Fibroblast of skin of abdomen (primary cell): ENCODE results near the gene CDX1.
A peak's percentile ranks its signal among the peaks of the same experiment; 100 is the strongest.

Experiments used
- DNase-seq: peaks from one replicate; pipeline ENCODE4 v3.0.0-alpha.2; 2013

Gene CDX1

DNA sequence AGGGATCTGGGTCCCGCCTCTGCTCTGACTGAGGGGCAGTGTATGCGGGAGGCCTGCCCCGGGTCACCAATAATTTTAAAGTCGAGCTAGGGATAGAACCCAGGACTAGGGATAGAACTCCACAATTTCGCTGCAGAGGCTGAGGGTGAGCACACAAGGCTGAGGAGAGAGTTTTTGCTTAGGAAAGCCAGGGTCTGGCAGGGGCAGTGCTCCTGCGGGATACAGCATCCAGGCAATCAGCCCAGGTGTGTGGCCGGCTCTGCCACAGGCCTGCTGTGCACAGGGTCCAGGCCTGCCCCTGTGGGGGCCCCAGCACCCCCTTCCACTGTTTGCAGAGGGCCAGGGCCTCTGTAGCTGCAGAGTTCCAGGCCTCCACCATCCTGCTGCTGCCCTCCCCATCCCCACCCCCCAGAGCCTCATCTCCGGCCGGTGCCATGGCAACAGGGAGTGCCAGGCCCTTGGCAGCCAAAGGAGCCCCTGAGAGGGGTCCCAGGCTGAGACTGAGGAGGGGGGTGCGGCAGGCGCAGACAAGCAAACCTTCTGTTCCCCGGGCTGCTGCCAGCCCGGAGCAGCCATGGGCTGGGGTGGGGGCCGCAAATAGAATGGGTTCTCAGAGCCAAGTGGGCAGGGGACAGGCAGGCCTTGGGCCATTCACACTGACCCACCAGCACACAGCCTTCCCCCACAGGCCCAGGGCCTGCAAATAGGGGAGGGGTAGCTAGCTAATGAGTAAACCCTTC is 19.5 kb upstream of the CDX1 start:
- no peak for DNase-seq

GRCh38 chr5:150147670-150148069 is 18.9 kb upstream of the CDX1 start:
- DNase-seq = no peak

GRCh38 chr5:150148117-150148927 is 18.3 kb upstream of the CDX1 start:
- DNase-seq = no peak

DNA sequence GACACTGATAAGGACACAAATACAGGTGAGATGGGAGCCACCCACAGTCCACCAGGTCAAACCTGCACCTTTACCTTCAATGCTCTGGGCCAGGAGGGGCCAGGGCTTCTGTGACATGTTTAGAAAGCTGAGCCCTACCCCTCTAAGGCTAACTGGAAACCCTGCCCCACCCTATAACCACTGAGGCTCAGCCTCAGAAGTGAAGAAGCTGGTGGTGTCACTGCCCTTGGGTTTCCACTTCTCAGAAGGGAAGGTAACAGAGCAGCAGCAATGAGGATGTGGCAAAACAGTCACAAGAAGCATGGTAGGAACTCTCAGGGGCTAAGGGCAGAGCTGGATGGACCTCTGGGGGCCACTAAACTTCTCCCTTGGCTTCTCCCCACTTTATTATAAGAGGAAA is 17.0 kb upstream of the CDX1 start:
- no peak for DNase-seq

DNA sequence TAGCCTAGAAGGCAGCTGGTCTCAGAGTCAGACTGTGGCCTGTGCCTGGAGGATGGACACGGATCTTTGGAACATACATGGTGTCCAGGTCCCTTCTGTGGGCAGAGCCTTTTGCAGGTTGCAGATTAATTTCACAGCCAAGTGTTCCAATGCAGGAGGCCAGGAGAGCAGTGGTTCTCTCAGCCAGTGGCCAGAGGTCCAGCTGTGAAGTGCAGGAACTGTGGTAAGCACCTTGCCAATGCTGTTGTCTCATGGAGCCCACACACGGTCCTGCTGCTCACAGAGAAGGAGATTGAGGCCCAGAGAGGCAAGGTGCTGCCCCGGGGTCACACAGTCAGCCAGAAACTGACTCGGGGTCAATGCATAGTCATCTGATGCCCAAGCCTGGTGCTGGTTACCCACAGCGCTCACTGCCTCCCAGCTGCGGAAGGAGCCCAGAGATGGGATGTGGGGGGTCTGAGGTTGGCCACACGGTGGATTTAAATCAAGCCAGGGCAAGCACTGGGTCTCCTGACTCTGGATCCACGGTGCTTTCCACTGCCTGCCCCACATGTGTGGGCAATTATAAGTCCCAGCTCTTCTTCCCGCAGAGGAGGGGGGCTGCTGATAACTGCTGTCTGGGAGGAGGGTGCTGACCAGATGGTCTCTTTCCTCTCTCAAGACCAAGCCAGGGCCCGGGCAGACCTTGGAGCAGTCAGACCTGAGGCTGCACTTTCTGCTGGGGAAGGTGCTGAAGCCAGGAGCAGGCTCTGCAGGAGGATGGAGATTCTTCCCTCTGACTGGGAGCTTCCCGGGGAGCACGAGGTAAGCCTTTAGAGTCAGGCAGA is 13.7 kb upstream of the CDX1 start:
- DNase-seq = peak; percentile 48

DNA sequence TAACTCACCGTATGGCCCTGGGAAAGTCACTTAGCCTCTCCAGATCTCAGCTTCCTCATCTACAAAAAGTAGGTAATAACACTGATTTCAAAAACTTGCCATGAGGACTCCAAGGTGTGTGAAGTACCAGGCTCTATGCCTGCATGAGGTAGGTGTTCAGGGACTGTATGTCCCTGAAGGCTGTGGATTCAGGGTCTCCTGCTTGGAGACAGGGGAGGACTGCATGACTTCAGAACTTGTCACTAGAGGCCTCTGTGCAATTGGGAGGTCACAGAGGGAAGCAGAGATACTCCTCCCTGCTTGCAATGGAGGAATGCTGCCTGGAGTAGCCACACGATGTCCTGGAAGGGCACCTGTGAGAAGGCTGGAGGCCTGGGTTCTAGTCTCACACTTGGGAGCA is 13.1 kb upstream of the CDX1 start:
- DNase-seq = no peak

- peak; percentile 76 for DNase-seq
These were observed 12.5 kb upstream of the CDX1 start for GRCh38 chr5:150153957-150154617.

- no peak for DNase-seq
These were observed 11.9 kb upstream of the CDX1 start for GRCh38 chr5:150154618-150155128.

DNA sequence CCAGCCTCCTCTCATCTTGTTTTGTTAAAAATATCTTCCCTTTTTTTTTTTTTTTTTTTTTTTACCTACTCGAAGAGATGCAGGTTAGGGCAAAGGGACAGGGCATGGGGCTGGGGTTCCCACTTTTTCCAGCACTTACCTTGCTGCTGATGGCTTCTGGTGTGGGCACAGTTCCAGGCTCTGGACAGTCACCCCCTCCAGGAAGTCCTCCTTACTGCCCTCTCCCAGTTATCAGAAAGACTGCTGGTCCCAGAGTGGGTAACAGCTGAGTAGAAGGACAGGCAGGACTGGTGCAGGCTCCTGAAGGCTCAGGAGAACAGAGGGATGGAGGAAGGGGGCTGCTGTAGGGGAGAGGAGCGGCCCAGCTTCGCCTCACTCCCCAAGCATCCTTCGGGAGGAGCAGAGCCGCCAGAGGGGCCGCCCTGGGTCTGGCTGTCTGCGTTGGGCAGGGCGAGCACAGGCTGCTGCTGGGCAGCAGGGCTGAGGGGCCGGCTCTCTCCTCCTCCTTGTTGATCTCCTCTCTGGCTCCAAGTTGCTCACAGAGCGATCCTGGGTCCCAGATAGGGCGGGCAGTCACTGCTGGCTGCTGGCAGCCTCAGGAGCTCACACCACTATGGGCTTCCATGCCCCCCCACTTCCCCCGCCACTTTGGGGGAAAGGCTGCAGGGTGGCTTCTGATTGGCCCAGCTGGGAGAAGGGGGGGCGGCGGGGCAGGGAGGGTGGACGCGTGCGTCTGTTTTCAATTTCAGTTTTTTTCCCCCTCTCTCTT is 11.1 kb upstream of the CDX1 start, which contains the start of gene PDGFRB:
PDGFRB (minus strand) TSS at position 588 of the 769 bp plus-strand sequence. CDS start 18,798 bp downstream, outside the sequence.
- DNase-seq = peak; percentile 95

GRCh38 chr5:150156027-150156368 is 10.6 kb upstream of the CDX1 start:
- no peak for DNase-seq

GRCh38 chr5:150156540-150156939 is 10.0 kb upstream of the CDX1 start:
- no peak for DNase-seq

GRCh38 chr5:150157168-150157567 is 9.4 kb upstream of the CDX1 start:
- DNase-seq = no peak

DNA sequence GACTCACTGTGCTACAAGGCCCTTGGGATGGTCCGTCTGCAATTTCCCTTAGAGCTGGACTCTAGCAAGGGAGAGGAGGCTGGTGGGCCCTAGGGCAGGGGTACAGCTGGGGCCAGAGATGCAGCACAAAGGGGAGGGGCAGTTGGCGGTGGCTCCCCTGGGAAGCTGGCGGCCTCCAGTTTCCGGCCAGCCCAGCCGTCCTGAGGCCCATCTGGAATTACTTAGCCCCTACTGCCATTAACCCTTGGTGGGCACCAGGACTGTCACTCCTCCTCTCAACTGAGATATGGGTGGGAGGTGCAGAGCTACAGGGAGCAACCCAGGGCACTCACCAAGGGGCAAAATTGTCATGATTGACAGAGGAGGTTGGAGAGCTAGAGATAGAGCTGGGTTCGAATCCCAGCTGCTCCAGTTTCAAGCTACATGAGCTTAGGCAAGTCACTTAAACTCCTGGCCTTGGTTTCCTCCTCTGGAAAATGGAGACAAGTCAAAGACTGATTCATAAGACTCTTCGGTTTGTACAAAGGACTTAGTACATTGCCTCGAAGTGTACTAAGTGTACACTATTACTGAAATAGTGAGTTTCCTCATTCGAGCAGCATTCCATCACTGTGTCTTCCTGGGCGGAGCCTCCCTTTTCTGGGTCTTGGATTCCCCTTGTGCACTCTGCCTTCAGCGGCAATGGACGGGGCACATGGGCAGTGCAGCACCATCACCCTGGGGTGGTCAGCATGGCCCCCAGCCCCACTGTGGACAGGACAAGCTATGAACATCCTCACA is 8.2 kb upstream of the CDX1 start:
- peak; percentile 52 for DNase-seq

DNA sequence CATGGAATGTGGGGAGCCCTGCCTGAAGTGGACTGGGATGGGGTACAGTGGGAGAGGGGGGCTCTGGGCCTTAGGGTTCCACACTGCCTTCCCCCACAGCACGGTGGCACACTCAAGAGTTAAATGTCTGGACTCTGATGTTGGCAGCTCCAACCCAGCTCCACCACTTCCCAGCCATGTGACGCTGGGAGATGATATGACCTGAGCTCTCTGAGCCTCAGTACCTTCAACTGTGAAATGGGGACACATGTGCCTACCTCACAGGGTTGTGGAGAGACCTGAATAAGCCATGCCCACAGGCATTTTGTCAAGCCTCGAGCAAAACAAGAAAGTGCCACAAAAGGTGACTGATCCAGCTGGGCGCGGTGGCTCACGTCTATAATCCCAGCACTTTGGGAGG is 7.5 kb upstream of the CDX1 start:
- DNase-seq = no peak

DNA sequence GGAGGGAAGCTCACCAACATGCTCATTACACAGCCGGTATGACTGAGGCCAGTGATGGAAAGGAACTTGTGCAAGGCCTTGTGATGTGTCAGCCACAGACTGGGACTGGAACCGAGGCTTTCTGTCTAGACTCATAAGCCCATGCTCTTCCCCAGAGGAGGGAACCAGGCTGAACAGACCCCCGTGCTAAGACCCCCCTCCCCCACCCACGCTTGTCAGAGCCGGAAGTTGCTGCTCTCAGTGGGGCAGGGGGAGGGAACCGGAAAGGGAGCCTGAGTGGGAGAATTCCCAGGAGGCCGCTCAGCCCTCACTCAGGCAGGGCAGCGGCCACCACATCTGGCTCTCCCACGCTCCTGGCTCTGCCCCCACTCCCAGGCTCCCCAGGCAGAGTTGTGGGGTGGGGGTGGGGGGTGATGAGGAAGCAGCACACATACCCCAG is 6.8 kb upstream of the CDX1 start:
- peak; percentile 82 for DNase-seq

DNA sequence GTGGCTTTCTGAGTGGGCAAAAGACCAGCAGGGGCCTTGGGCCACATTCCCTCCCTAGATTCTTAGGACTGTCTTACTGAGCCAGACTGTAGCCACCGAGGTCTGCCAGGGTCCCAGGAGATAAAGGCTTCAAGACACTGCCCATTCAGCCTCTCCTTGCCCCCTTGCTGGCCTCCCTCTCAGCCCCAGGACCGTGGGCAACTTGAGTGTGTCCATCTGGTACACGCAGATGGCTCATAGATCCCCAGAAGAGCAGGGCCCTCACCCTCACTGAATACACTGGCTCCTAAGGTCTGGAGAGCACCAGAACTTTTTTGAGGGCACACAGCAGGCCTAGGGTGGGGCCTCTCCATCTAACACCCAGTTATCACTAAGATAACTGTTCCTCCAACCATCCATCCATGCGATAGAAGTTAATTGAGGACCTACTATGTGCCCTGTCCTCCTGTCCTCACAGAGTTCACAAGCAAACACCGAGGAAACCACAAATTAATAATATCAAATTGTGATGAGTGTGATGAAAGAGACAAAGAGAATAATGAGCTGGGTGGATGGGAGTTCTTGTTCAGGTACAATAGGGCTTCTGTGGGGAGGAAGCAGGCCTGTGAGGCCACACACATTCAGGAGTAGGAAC is 6.0 kb upstream of the CDX1 start:
- DNase-seq = no peak

GRCh38 chr5:150161242-150162141 is 5.1 kb upstream of the CDX1 start:
- peak; percentile 66 for DNase-seq

DNA sequence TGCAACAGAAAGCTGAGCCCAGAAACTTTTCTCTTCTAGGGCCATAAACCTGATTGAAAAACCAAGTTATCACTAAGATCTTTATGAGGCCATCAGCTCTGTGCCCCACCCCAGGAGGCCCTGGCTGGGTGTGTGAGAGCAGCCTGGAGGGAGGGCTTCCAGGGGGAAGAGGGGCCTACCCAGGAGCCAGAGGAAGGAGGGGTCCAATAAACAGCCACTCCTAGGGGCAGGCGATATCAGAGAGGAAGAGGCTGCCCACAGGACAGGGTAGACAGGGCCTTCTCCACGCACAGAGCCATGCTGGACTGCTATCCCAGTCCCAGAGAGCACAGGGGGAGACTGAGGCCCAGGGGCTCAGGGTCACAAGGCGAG is 4.5 kb upstream of the CDX1 start:
- DNase-seq = no peak

DNA sequence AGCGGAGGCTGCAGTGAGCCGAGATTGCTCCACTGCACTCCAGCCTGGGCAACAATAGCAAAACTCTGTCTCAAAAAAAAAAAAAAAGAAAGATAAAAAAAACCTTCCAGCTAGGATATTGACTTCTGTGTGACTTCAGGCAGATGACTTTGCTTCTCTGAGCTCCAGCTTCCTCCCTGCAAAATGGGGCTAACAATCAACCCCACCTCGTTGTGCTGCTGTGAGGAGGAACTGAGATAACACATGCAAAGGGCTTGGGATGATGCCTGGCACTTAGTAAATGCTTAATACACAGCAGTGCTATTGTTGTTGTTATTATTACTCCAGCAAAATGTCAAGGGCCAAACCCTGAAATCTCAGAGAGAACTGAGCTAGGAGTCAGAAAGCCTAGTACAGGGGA is 3.5 kb upstream of the CDX1 start:
- DNase-seq = no peak
